ENCODE measurements around the gene EFNA4. TPM values are rescaled to one million over a fixed set of nuclear protein-coding genes. Genes with fewer than 3 reads are reported as not detected.

The EFNA4 gene
- total RNA-seq, 1 experiment from 2014 or later: 26.2 TPM

GRCh38 chr1:155069551-155070157 lies 6.1 kb downstream of the EFNA4 start:
- in situ Hi-C loops (cut with HindIII; ENCODE audit: low sequenced_read_pairs): no loop called here
- DNase-seq (ENCODE audit: low spot score): no peak

DNA sequence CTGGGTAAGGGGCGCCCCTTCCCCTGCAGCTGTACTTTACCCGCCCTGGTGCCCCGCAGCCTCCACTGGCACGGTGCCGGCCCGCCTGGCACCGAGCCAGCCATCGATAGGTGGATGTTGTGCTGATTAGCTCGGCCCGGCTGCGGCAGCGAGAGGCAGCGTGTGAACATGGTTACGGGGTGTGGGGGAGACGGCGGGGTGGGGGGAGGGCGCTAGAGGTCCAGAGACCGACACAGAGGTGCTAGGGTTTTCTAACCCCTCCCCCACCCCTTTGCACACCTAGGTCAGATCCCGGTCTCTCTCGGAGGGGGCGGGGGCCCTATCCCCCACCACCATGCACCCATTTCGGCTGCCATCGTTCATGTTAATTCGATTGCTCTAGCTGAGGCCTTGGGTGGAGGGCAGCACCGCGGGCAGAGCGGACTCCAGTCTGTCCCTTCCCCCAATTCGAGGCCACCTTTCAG lies 6.7 kb downstream of the EFNA4 start:
- in situ Hi-C loops (cut with HindIII; ENCODE audit: low sequenced_read_pairs): no loop called here
- DNase-seq (ENCODE audit: low spot score): no peak

DNA sequence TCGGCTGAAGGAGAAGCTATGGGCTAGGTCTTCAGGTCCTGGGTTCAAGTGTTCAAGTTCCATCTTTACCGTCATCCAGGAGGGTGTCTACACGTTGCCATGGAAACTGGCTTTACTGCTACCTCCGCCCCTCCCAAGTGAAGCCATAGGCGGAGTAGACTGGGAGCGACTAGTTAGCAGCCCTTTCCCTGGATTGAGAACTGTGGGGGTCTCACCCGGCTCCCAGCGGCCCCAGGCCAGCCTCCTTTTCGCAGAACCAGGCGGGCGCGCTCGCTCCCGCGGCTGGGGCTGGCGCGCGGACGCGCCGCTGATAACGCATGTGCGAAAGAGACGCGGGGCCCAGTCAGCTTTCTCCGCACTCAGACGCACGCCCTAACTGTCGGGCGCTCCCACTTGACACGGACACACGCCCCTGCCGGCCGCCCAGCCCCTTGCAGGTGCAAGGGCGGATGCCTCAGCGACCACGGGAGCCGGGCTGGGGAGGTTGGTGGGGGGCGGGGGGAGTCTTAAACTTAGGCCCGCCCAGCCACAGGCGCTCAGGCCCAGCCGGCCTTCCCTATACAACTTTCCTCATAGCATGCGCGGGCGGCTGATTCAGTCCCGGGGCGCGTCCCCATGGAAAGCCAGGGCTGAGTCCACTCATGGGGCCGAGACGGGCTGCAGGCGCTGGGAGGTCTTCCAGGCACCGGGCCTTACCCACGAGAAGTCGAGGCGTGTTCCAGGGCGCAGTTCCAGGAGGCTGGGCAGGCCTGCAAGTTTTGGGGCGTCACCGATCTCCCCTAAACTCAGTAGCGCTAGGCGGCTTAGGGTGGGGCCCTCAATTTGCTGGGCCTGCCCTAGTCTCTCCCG lies 7.4 kb downstream of the EFNA4 start:
- in situ Hi-C loops (cut with HindIII; ENCODE audit: low sequenced_read_pairs): no loop called here
- DNase-seq (ENCODE audit: low spot score): peak; percentile 75

- no peak for DNase-seq (ENCODE audit: low spot score)
- in situ Hi-C loops (cut with HindIII; ENCODE audit: low sequenced_read_pairs): no loop called here
Observed at GRCh38 chr1:155071701-155072100, 8.2 kb downstream of the EFNA4 start.

DNA sequence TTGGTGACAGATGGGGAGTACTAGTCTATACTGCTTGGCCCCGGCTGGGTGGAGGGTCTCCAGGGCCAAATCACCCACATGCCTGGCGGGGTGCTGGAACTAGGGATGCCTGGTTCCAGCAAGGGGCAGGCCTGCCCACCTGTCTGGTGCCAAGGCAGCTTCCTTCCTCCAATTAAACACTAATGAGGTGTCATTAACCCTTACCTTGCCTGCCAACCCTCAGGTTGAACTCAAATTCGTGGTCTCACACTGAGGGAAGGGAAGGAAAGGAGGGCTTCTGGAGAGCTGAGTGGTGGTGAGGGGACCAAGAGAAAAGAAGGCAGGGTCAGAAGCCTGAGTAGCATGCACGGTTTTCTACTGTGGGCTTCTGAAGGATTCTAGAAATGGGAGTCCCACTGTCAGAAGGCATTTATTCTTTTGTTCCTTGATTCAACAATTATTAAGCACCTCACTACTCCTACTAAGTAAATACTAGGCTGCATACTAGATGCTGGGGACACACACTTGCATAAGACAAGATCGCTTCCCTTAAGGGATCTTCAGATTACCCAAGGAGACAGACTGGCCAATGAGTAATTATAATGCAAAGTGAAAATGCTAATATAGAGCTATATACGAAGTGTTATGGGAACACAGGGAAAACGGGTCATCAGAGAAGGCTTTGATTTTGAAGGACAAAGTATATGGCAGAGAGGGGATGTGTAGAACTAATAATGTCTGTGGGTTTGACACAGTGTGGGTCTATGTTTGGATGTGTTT lies 9.2 kb downstream of the EFNA4 start:
- DNase-seq (ENCODE audit: low spot score): no peak
- in situ Hi-C loops (cut with HindIII; ENCODE audit: low sequenced_read_pairs): no loop called here

GRCh38 chr1:155073377-155074242 lies 10.1 kb downstream of the EFNA4 start:
- in situ Hi-C loops (cut with HindIII; ENCODE audit: low sequenced_read_pairs): no loop called here
- no peak for DNase-seq (ENCODE audit: low spot score)

GRCh38 chr1:155075535-155075934 lies 12.0 kb downstream of the EFNA4 start:
- DNase-seq (ENCODE audit: low spot score): no peak
- in situ Hi-C loops (cut with HindIII; ENCODE audit: low sequenced_read_pairs): no loop called here

- no peak for DNase-seq (ENCODE audit: low spot score)
- in situ Hi-C loops (cut with HindIII; ENCODE audit: low sequenced_read_pairs): no loop called here
Observed at GRCh38 chr1:155076371-155076770, 12.8 kb downstream of the EFNA4 start.

DNA sequence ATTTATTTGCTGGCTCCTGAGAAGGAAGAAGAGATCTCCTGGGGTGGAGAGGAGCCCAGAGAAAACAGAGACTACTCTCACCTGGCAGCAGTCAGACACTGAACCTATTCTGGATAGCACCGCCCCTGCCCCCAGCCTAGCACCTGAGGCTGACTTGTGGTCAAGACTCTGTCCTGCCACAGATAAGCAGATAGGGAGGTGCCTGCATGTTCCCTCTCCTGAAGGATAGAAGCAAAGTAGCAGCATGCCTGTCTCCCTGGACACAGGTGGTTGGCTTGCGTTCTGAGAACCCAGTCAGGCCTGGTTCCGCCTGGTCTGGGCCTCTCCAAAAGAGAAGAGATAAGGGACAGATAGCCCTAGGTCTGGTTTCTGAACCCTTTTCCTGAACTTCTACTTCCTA lies 13.8 kb downstream of the EFNA4 start:
- in situ Hi-C loops (cut with HindIII; ENCODE audit: low sequenced_read_pairs): no loop called here

GRCh38 chr1:155077758-155078445 lies 14.4 kb downstream of the EFNA4 start:
- no peak for DNase-seq (ENCODE audit: low spot score)
- in situ Hi-C loops (cut with HindIII; ENCODE audit: low sequenced_read_pairs): no loop called here

More for the DNA sequence above, 13.8 kb downstream of the EFNA4 start:
- no peak for DNase-seq (ENCODE audit: low spot score)

- DNase-seq (ENCODE audit: low spot score): peak; percentile 49
- in situ Hi-C loops (cut with HindIII; ENCODE audit: low sequenced_read_pairs): no loop called here
Observed at GRCh38 chr1:155078469-155079209, 15.1 kb downstream of the EFNA4 start, which contains the start of gene EFNA3. Gene EFNA3, plus strand, starts transcription at chr1:155078837. Its CDS starts 105 bp downstream, at chr1:155078942.

DNA sequence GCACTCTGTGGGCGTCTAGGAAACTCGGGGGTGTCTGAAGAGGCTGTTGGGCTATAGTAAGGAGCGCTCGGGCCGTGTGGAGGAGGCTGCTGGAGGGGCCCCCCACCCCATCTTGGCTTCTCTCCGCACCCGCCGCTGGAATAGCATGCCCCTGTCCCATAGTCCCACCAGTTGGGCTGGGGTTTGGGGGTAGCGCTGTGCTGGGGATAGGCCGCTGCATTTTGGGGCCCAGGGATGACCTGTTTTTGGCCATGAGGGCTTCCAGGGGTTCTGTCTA lies 15.6 kb downstream of the EFNA4 start:
- DNase-seq (ENCODE audit: low spot score): no peak
- in situ Hi-C loops (cut with HindIII; ENCODE audit: low sequenced_read_pairs): no loop called here

GRCh38 chr1:155079487-155080311 lies 16.2 kb downstream of the EFNA4 start:
- DNase-seq (ENCODE audit: low spot score): no peak
- in situ Hi-C loops (cut with HindIII; ENCODE audit: low sequenced_read_pairs): no loop called here

- DNase-seq (ENCODE audit: low spot score): no peak
- in situ Hi-C loops (cut with HindIII; ENCODE audit: low sequenced_read_pairs): no loop called here
Observed at GRCh38 chr1:155080312-155081228, 17.0 kb downstream of the EFNA4 start.

- in situ Hi-C loops (cut with HindIII; ENCODE audit: low sequenced_read_pairs): no loop called here
- no peak for DNase-seq (ENCODE audit: low spot score)
Observed at GRCh38 chr1:155081472-155082300, 18.1 kb downstream of the EFNA4 start.
